PFSK-1 (cell line): ENCODE results near the gene CASQ1.

Source experiments
- FOXP2 ChIP-seq: optimal IDR thresholded peaks from 2 replicates; pipeline ENCODE3; 2011; ENCODE audit warnings: borderline replicate concordance, control low read depth, inconsistent platforms; ENCODE audit not compliant: insufficient read depth; ENCODE audit errors: extremely low read length, extremely low read depth
- POLR2AphosphoS5 ChIP-seq: IDR thresholded peaks from 2 replicates; pipeline ENCODE4 v1.6.1; 2012; ENCODE audit warnings: low read depth, mild to moderate bottlenecking, control low read depth, low read length, moderate library complexity
- SIN3A ChIP-seq: IDR thresholded peaks from 2 replicates; pipeline ENCODE4 v1.6.1; 2012; ENCODE audit warnings: mild to moderate bottlenecking, low read length, moderate library complexity, borderline replicate concordance; ENCODE audit not compliant: insufficient read depth
- TAF1 ChIP-seq: IDR thresholded peaks from 2 replicates; pipeline ENCODE4 v1.6.1; 2012; ENCODE audit warnings: low read length, control low read depth, borderline replicate concordance; ENCODE audit not compliant: insufficient read depth
- TF ChIP-seq, protein P1 (sequence below), 2 experiments: IDR thresholded peaks; 2 replicates each; pipeline versions ENCODE4 v1.6.1 to v1.8.0; 2011 to 2012; ENCODE audit warnings: low read depth in 2 of 2, low read length in 2 of 2, control low read depth in 1 of 2, inconsistent platforms in 1 of 2, mild to moderate bottlenecking in 1 of 2, moderate library complexity in 1 of 2; ENCODE audit not compliant: insufficient read depth in 1 of 2

CASQ1 gene

GRCh38 chr1:160197231-160197630, 6.9 kb downstream of the CASQ1 start:
- TF ChIP-seq TAF1: no peak
- no peak for TF ChIP-seq FOXP2
- no peak for TF ChIP-seq POLR2AphosphoS5
- TF ChIP-seq, protein P1, sequence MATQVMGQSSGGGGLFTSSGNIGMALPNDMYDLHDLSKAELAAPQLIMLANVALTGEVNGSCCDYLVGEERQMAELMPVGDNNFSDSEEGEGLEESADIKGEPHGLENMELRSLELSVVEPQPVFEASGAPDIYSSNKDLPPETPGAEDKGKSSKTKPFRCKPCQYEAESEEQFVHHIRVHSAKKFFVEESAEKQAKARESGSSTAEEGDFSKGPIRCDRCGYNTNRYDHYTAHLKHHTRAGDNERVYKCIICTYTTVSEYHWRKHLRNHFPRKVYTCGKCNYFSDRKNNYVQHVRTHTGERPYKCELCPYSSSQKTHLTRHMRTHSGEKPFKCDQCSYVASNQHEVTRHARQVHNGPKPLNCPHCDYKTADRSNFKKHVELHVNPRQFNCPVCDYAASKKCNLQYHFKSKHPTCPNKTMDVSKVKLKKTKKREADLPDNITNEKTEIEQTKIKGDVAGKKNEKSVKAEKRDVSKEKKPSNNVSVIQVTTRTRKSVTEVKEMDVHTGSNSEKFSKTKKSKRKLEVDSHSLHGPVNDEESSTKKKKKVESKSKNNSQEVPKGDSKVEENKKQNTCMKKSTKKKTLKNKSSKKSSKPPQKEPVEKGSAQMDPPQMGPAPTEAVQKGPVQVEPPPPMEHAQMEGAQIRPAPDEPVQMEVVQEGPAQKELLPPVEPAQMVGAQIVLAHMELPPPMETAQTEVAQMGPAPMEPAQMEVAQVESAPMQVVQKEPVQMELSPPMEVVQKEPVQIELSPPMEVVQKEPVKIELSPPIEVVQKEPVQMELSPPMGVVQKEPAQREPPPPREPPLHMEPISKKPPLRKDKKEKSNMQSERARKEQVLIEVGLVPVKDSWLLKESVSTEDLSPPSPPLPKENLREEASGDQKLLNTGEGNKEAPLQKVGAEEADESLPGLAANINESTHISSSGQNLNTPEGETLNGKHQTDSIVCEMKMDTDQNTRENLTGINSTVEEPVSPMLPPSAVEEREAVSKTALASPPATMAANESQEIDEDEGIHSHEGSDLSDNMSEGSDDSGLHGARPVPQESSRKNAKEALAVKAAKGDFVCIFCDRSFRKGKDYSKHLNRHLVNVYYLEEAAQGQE (IDR thresholded peaks at IDR 0.05; ENCODE audit: insufficient read depth in 1 of 2, low read depth in 2 of 2, low read length in 2 of 2): no peak
- TF ChIP-seq SIN3A: no peak

DNA sequence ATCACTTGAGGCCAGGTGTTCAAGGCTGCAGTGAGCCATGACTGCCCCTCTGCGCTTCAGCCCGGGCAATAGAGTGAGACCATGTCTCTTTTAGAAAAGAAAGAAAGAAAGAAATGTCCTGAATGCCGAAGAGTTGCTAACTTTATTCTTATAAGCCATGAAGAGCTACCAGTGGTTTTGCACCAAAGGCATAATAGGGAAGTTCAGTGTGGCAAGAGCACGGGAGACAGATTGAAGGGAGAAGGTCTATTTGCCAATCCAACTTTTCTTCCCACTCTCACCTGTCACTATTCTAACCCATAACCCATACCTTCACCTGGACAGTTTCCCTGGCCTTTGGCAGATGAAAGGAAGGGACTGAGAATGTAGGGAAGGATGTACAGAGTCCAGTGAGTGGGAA, 10.4 kb downstream of the CASQ1 start:
- TF ChIP-seq, protein P1 (IDR thresholded peaks at IDR 0.05; ENCODE audit: insufficient read depth in 1 of 2, low read depth in 2 of 2, low read length in 2 of 2): no peak
- no peak for TF ChIP-seq FOXP2
- no peak for TF ChIP-seq POLR2AphosphoS5
- no peak for TF ChIP-seq TAF1
- TF ChIP-seq SIN3A: no peak

DNA sequence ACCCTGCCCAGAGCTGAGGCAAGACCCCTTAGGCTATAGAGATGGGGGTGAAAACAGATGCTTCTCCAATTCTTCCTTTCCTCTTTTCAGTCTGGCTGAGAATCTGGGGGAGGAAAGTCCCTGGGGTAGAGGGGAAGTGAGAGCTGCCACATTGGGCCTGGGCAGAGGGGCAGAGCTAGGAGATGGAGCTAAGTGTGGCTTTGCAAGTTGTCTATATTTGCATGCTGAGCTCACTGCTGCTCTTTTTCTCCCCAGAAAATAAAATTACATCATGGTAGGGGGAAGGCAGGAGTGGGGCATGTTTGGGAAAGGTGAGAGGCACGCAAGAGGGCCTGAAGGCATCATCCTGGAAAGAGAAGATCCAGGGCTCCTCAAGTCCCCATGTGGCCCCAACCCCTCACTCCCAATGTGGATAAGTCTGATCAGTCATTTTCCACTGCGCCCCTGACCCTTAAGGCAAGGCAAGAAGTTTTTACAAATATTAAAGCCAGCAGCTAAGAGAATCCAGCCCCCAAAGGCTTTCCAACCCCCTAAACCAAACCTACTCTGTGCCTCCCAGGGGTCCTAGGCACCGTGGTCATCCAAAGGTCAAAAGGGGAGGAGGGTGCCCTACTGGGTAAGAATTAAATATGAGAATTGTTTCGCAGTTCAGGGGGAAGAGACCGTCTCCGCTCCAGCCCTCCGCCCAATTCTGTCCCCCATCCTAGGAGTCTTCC, 14.3 kb downstream of the CASQ1 start:
- TF ChIP-seq POLR2AphosphoS5 (no peak), SIN3A (no peak), TAF1 (no peak), FOXP2 (no peak)
- TF ChIP-seq, protein P1 (IDR thresholded peaks at IDR 0.05; ENCODE audit: insufficient read depth in 1 of 2, low read depth in 2 of 2, low read length in 2 of 2): no peak

DNA sequence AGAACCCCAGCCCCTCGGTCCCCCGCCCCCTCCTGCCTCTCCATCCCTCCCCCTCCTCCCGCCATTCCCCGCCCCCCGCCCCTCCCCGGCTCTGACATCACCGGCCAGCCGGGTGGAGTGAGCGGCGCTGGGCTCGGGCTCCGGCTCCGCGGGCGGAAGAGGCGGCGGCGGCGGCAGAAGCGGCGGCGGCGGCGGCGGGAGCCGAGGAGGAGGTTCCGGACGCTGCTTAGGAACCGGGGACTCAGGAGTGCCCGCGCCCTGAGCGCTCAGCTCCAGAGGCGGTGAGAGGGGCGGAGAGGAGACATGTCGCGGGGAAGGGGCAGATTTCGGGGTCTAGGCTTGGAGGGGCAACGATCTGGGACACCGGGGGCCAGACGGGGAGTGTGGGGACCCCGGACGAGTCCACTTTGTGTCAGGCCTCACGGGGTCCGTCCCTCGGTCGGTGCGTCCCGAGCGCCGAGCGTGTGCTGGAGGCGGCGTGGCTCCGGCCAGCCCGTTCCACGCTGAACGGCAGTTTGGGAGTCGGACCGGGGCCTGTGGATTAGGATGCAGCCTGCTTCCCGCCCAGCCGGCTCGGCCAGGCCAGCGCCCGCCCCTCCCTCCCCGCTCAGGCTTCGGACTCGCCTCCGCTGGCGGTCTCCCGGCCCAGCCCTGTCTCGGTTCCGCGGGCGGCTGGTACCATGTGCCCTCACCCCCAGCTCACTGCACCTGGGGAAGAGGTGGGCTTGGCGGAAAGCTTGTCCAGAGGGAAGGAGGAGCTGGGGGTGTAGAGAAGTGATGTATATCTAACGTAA, 15.1 kb downstream of the CASQ1 start, which contains the start of gene PEA15:
TSS of gene PEA15 (plus strand) at position 143 of the 794 bp plus-strand sequence. CDS start 6,161 bp downstream, outside the sequence.
- TF ChIP-seq FOXP2 (no peak), POLR2AphosphoS5 (0 out of 2 replicates have a peak, but pooled peaks have one; percentile 32)

DNA sequence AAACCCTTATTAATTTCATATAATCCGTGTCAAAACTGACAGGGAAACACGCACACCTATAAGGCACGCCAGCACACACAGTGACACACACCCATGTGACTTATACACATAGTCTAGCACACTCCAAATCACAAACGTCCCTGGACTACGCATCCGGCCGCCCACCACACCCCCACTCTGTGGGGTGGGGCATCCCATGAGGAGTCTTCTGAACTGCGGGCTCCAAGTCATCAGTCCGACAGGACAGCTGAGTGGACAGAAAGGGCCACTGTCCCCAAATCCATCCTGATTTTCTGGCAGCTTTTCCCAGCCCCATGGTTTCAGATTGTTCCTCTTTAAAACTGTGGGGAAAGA, 15.6 kb downstream of the CASQ1 start:
- TF ChIP-seq POLR2AphosphoS5 (no peak), SIN3A (peak; percentile 71; the same call in 1 of the 2 replicates), FOXP2 (no peak), TAF1 (peak; percentile 33; the same call in 1 of the 2 replicates)
